Measurements from ENCODE around the gene TMEM53. TPM values are rescaled to one million over a fixed set of nuclear protein-coding genes. Genes with fewer than 3 reads are reported as not detected.
"Not testable (repeated sequence)": the region's sequence is repeated elsewhere in the genome, so short reads cannot be mapped to it uniquely, and the experiment has no call there.

TMEM53 gene
- total and polyA plus RNA-seq, 8 donors, result 2.4 to 22.8 (median 7.0) TPM

GRCh38 chr1:44705470-44705869 lies 31.2 kb upstream of the TMEM53 start:
- 73 to 81% (median 77%) methylated on average over 6 of the region's 6 CpGs for WGBS, 5 donors
- no peak for DNase-seq

GRCh38 chr1:44701141-44701573 lies 26.9 kb upstream of the TMEM53 start:
- Histone ChIP-seq H3K36me3 (no peaks in the 10 kb centered on the region), H3K4me1 (no peaks in the 10 kb centered on the region), H3K4me3 (no peak overlapping the region), H3K27me3 (no peaks in the 10 kb centered on the region), H3K27ac (no peak overlapping the region), H3K9me3 (no peaks in the 10 kb centered on the region)
- DNase-seq, result no peak
- TF ChIP-seq POLR2AphosphoS5 (IDR thresholded peaks at IDR 0.05) (no peak), POLR2A (IDR thresholded peaks at IDR 0.05) (no peak), EP300 (IDR thresholded peaks at IDR 0.05) (no peak), CTCF (IDR thresholded peaks at IDR 0.05) (no peak)
- 50 to 69% (median 62%) methylated on average over 6 to 7 of the region's 7 CpGs for WGBS, 5 donors
- intact Hi-C loops (cut with DNase I; ENCODE audit: low total_unique reads), result no loop called here

More at GRCh38 chr1:44705470-44705869, 31.2 kb upstream of the TMEM53 start:
- Histone ChIP-seq H3K9me3 (no peaks in the 10 kb centered on the region), H3K27ac (no peak overlapping the region), H3K4me1 (peaks cover 4 to 13% (median 6%) of the 10 kb centered on the region in 4 donors), H3K27me3 (no peaks in the 10 kb centered on the region), H3K36me3 (no peaks in the 10 kb centered on the region), H3K4me3 (no peak overlapping the region)
- no peak for TF ChIP-seq EP300 (IDR thresholded peaks at IDR 0.05)
- TF ChIP-seq POLR2AphosphoS5 (IDR thresholded peaks at IDR 0.05), result no peak
- TF ChIP-seq CTCF (IDR thresholded peaks at IDR 0.05), result no peak
- TF ChIP-seq POLR2A (IDR thresholded peaks at IDR 0.05), result no peak
- intact Hi-C loops (cut with DNase I; ENCODE audit: low total_unique reads), result no loop called here

DNA sequence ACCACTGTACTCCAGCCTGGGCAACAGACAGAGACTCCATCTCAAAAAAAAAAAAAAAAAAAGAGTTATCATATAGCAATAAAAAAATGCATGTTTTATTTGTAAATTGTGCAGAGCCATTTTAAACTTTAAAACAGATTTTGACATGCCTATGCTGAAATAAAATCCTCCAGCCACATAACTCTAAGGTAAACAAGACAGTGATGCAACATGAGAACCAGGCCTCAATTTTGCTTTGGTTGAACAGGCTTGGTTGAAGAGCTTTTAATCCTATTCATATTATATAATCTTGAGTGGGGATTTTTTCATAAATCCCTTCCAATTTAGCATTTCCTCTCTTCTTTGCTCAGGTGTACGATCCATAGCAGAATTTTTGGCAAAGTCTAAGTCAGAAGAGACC lies 26.3 kb upstream of the TMEM53 start:
- no peak for DNase-seq
- 70 to 100% (median 89%) methylated on average over 1 of the region's 1 CpG for WGBS, 5 donors
- Histone ChIP-seq H3K4me3 (no peak overlapping the region), H3K9me3 (no peaks in the 10 kb centered on the region), H3K27ac (no peak overlapping the region), H3K4me1 (no peaks in the 10 kb centered on the region), H3K36me3 (no peaks in the 10 kb centered on the region), H3K27me3 (no peaks in the 10 kb centered on the region)
- intact Hi-C loops (cut with DNase I; ENCODE audit: low total_unique reads), result no loop called here
- TF ChIP-seq POLR2AphosphoS5 (IDR thresholded peaks at IDR 0.05) (no peak), POLR2A (IDR thresholded peaks at IDR 0.05) (no peak), EP300 (IDR thresholded peaks at IDR 0.05) (no peak), CTCF (IDR thresholded peaks at IDR 0.05) (no peak)

- WGBS, 5 donors, result 90 to 97% (median 91%) methylated on average over 9 of the region's 9 CpGs
- DNase-seq; intact Hi-C loops (cut with DNase I; ENCODE audit: low total_unique reads): not testable (repeated sequence)
Measured at GRCh38 chr1:44699375-44699774, 25.1 kb upstream of the TMEM53 start.

DNA sequence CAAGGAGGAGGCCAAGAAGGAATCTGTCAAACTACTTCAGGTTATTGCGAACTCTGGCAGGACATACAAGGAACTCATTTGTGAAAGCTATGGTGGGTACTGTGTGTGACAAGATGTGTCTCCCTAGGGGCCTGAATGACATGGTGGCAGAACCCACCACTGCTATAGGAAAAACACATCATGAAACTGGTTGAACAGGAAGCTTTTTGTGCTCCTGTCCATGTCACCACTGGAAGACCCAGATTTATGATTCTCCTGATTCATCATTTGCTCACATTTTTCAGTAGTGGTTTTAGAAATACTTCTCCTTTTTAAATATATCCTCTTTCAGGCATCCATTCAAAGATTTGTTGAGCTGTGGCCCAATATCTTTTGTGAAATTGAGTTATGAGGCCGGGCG lies 23.9 kb upstream of the TMEM53 start:
- Histone ChIP-seq H3K9me3 (no peaks in the 10 kb centered on the region), H3K4me3 (no peak overlapping the region), H3K27me3 (no peaks in the 10 kb centered on the region), H3K4me1 (no peaks in the 10 kb centered on the region), H3K36me3 (no peaks in the 10 kb centered on the region), H3K27ac (no peak overlapping the region)
- no peak for TF ChIP-seq CTCF (IDR thresholded peaks at IDR 0.05)
- TF ChIP-seq EP300 (IDR thresholded peaks at IDR 0.05), result no peak
- no peak for TF ChIP-seq POLR2A (IDR thresholded peaks at IDR 0.05)
- TF ChIP-seq POLR2AphosphoS5 (IDR thresholded peaks at IDR 0.05), result no peak
- 91 to 99% (median 92%) methylated on average over 3 of the region's 3 CpGs for WGBS, 5 donors
- DNase-seq, result no peak
- intact Hi-C loops (cut with DNase I; ENCODE audit: low total_unique reads), result no loop called here

More at GRCh38 chr1:44699375-44699774, 25.1 kb upstream of the TMEM53 start:
- not testable (repeated sequence) for H3K4me1 ChIP-seq, H3K9me3 ChIP-seq, H3K27me3 ChIP-seq, H3K4me3 ChIP-seq, H3K36me3 ChIP-seq, H3K27ac ChIP-seq

Measured in stomach (tissue), 9 donors.